ENCODE measurements around the gene TNRC6B.

GRCh38 chr22:40175611-40176244 is 2.0 kb upstream of the TNRC6B start:
- TF ChIP-seq, protein P1, sequence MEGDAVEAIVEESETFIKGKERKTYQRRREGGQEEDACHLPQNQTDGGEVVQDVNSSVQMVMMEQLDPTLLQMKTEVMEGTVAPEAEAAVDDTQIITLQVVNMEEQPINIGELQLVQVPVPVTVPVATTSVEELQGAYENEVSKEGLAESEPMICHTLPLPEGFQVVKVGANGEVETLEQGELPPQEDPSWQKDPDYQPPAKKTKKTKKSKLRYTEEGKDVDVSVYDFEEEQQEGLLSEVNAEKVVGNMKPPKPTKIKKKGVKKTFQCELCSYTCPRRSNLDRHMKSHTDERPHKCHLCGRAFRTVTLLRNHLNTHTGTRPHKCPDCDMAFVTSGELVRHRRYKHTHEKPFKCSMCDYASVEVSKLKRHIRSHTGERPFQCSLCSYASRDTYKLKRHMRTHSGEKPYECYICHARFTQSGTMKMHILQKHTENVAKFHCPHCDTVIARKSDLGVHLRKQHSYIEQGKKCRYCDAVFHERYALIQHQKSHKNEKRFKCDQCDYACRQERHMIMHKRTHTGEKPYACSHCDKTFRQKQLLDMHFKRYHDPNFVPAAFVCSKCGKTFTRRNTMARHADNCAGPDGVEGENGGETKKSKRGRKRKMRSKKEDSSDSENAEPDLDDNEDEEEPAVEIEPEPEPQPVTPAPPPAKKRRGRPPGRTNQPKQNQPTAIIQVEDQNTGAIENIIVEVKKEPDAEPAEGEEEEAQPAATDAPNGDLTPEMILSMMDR (IDR thresholded peaks at IDR 0.05; ENCODE audit: low read length), result no peak
- no peak for TF ChIP-seq EZH2 (IDR thresholded peaks at IDR 0.05; ENCODE audit: borderline replicate concordance, low read length)

Measured in OCI-LY1 (cell line).